ENCODE measurements around the gene ACSS1. TPM values are rescaled to one million over a fixed set of nuclear protein-coding genes. Genes with fewer than 3 reads are reported as not detected.

The ACSS1 gene
- total RNA-seq (ENCODE audit: low replicate concordance): not detected in 2 replicates

DNA sequence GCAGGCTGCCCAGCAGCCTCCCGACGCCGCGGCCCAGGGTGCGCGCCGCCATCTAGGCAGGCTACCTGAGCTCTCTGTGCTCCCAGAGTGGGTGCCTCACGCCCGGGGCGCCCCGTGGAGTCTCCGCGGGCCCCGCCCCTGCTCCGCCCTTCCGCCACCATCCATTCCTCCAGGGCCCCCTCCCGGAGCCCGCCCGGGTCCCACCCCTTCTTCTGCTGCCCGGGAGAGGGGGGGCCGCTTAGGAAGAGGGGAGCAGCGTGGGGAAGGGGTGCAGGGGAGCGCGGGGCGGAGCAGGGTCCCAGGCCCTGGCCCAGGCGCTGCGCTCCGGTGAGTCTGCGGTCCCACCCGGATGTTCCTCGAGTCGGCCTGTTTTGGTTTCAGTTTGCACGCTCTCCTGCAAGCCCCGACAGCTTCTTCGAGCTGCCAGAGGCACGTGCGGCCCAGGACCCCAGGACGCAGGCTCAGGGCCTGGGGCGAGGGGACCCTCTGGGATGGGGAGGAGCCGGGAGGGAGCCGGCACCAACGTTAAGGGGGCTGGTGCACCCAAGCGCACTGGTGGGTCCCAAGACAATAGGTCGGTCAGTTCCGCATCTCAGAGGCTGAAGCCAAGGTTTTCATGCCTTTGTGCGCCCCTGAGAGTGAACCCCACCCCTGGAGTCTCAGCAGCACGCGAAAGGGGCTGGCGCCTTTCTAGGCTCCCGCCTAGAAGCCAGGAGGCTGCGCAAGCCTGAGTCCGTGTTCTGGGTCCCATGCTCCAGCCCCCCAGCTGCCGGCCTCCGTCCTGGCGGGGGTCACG, at the start of gene ACSS1:
TSS of gene ACSS1 (minus strand) at position 89 of the 796 bp plus-strand sequence. CDS start at position 52, 37 bp downstream.
- Mint-ChIP-seq H3K27me3 (ENCODE audit: insufficient read depth, low read depth) (peaks cover 74% of the 10 kb centered on the region), H3K9me3 (no peaks in the 10 kb centered on the region), H3K4me3 (peak within 1 kb of the TSS; percentile 78), H3K4me1 (peaks cover 22% of the 10 kb centered on the region), H3K27ac (no peak within 1 kb of the TSS), H3K36me3 (no peaks in the 10 kb centered on the region)
- H2AFZ ChIP-seq (replicated peaks): peak within 1 kb of the TSS; percentile 75
- no peaks in the 10 kb centered on the region for H3K79me2 ChIP-seq (ENCODE audit: low read depth)
- H3K4me2 ChIP-seq: peak within 1 kb of the TSS; percentile 77
- H3K9me3 ChIP-seq (ENCODE audit: low read depth): no peaks in the 10 kb centered on the region
- TF ChIP-seq EZH2phosphoT487 (IDR thresholded peaks at IDR 0.05) (peak; percentile 41), EZH2 (IDR thresholded peaks at IDR 0.05) (peak; percentile 80)
- TF ChIP-seq, protein P1, sequence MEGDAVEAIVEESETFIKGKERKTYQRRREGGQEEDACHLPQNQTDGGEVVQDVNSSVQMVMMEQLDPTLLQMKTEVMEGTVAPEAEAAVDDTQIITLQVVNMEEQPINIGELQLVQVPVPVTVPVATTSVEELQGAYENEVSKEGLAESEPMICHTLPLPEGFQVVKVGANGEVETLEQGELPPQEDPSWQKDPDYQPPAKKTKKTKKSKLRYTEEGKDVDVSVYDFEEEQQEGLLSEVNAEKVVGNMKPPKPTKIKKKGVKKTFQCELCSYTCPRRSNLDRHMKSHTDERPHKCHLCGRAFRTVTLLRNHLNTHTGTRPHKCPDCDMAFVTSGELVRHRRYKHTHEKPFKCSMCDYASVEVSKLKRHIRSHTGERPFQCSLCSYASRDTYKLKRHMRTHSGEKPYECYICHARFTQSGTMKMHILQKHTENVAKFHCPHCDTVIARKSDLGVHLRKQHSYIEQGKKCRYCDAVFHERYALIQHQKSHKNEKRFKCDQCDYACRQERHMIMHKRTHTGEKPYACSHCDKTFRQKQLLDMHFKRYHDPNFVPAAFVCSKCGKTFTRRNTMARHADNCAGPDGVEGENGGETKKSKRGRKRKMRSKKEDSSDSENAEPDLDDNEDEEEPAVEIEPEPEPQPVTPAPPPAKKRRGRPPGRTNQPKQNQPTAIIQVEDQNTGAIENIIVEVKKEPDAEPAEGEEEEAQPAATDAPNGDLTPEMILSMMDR (IDR thresholded peaks at IDR 0.05): no peak
- no peaks in the 10 kb centered on the region for H3K36me3 ChIP-seq
- peak; percentile 41 for DNase-seq (ENCODE audit: low spot score)
- peaks cover 3% of the 10 kb centered on the region for H3K4me1 ChIP-seq
- H3F3A ChIP-seq (ENCODE audit: low read depth): no peaks in the 10 kb centered on the region
- no peak within 1 kb of the TSS for H3K27ac ChIP-seq
- H4K20me1 ChIP-seq (ENCODE audit: low read depth): peaks cover 26% of the 10 kb centered on the region
- peaks cover 100% of the 10 kb centered on the region for H3K27me3 ChIP-seq
- peak within 1 kb of the TSS; percentile 47 for H3K4me3 ChIP-seq
- H3K9ac ChIP-seq: no peak within 1 kb of the TSS

DNA sequence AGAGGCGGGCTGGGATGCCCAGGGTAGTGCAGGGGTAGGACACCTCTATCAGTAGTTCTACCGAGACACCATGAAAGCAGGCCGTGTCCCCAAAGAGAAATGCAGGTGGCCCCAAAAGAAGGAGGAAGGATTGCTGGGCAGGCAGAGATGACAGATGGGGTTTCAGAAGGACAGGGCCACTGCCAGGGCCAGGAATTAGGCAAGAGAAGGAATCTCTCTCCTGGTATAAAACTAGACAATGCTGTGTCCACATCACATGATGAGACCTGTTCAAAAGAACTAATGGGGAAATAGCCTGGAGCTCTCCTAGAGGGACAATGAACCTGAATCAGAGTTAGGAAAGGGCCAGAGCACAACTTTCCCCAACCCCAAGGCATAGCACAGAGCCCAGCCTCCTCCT, 45.6 kb upstream of the ACSS1 start:
- H3K9ac ChIP-seq: no peak overlapping the region
- no peaks in the 10 kb centered on the region for H3K9me3 ChIP-seq (ENCODE audit: low read depth)
- Mint-ChIP-seq H3K27ac (no peak overlapping the region), H3K36me3 (no peaks in the 10 kb centered on the region), H3K4me3 (no peak overlapping the region), H3K4me1 (peaks cover 3% of the 10 kb centered on the region), H3K9me3 (peaks cover 9% of the 10 kb centered on the region), H3K27me3 (ENCODE audit: insufficient read depth, low read depth) (peaks cover 8% of the 10 kb centered on the region)
- H3K4me3 ChIP-seq: no peak overlapping the region
- H3K79me2 ChIP-seq (ENCODE audit: low read depth): no peaks in the 10 kb centered on the region
- no peaks in the 10 kb centered on the region for H4K20me1 ChIP-seq (ENCODE audit: low read depth)
- H2AFZ ChIP-seq (replicated peaks): no peak overlapping the region
- no peak for TF ChIP-seq EZH2phosphoT487 (IDR thresholded peaks at IDR 0.05)
- TF ChIP-seq, protein P1 (IDR thresholded peaks at IDR 0.05): no peak
- no peak for TF ChIP-seq EZH2 (IDR thresholded peaks at IDR 0.05)
- peaks cover 3% of the 10 kb centered on the region for H3K27me3 ChIP-seq
- H3K4me2 ChIP-seq: no peak overlapping the region
- DNase-seq (ENCODE audit: low spot score): no peak
- H3F3A ChIP-seq (ENCODE audit: low read depth): no peaks in the 10 kb centered on the region
- no peaks in the 10 kb centered on the region for H3K36me3 ChIP-seq
- H3K27ac ChIP-seq: no peak overlapping the region
- H3K4me1 ChIP-seq: peaks cover 10% of the 10 kb centered on the region

DNA sequence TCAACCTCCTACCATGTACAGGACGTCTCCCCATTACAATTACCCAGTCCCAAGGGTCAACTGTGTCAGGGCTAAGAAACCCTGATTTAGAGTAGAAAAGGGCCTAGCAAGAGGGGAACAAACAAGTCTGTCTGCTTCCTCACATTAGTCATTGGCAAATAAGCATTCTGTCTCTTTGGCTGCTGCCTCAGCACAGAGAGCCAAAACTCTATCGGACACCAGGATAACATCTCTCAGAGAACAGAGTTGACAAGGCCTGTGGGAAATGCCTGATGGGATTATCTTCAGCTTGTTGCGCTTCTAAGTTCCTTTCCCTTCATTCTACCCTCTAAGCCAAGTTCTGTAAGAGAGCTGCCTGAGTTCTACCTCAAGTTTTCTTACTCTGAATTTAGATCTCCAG, 43.0 kb upstream of the ACSS1 start:
- H3K4me3 ChIP-seq: no peak overlapping the region
- Mint-ChIP-seq H3K4me3 (no peak overlapping the region), H3K4me1 (peaks cover 3% of the 10 kb centered on the region), H3K36me3 (no peaks in the 10 kb centered on the region), H3K27me3 (ENCODE audit: insufficient read depth, low read depth) (peaks cover 6% of the 10 kb centered on the region), H3K9me3 (peaks cover 6% of the 10 kb centered on the region), H3K27ac (no peak overlapping the region)
- H2AFZ ChIP-seq (replicated peaks): no peak overlapping the region
- no peaks in the 10 kb centered on the region for H4K20me1 ChIP-seq (ENCODE audit: low read depth)
- peaks cover 10% of the 10 kb centered on the region for H3K4me1 ChIP-seq
- peak overlapping the region; percentile 19 for H3K4me2 ChIP-seq
- TF ChIP-seq, protein P1 (IDR thresholded peaks at IDR 0.05): no peak
- TF ChIP-seq EZH2 (IDR thresholded peaks at IDR 0.05) (no peak), EZH2phosphoT487 (IDR thresholded peaks at IDR 0.05) (no peak)
- no peak for DNase-seq (ENCODE audit: low spot score)
- no peak overlapping the region for H3K27ac ChIP-seq
- H3K79me2 ChIP-seq (ENCODE audit: low read depth): no peaks in the 10 kb centered on the region
- H3K9ac ChIP-seq: no peak overlapping the region
- no peaks in the 10 kb centered on the region for H3K27me3 ChIP-seq
- H3F3A ChIP-seq (ENCODE audit: low read depth): no peaks in the 10 kb centered on the region
- no peaks in the 10 kb centered on the region for H3K9me3 ChIP-seq (ENCODE audit: low read depth)
- no peaks in the 10 kb centered on the region for H3K36me3 ChIP-seq

All from neural progenitor cell (in vitro differentiated cells).